ENCODE results near the gene OOSP3. TPM values are rescaled to one million over a fixed set of nuclear protein-coding genes. Genes with fewer than 3 reads are reported as not detected.

OOSP3 gene
- total RNA-seq, 1 experiment from 2014 or later, result not detected

- Histone ChIP-seq H3K9me3 (ENCODE audit: low read depth, low read length, poor library complexity, severe bottlenecking) (no peaks in the 10 kb centered on the region), H3K4me1 (ENCODE audit: insufficient read depth, low read length, poor library complexity, severe bottlenecking) (no peaks in the 10 kb centered on the region), H3K36me3 (ENCODE audit: insufficient read depth, low read length, poor library complexity, severe bottlenecking) (no peaks in the 10 kb centered on the region), H3K4me3 (ENCODE audit: low read depth, low read length, poor library complexity, severe bottlenecking) (no peak overlapping the region), H3K27ac (ENCODE audit: low read depth, low read length, poor library complexity, severe bottlenecking) (no peak overlapping the region), H3K27me3 (replicated peaks; ENCODE audit: insufficient read depth, low read depth, low read length, poor library complexity) (peaks cover 3% of the 10 kb centered on the region)
- no TSS peak for BruUV-seq (replicated peaks)
- no peak for DNase-seq (ENCODE audit: low spot score)
- intact Hi-C loops (cut with micrococcal nuclease; ENCODE audit: unreplicated experiment), result no loop called here
- TF ChIP-seq, protein P1, sequence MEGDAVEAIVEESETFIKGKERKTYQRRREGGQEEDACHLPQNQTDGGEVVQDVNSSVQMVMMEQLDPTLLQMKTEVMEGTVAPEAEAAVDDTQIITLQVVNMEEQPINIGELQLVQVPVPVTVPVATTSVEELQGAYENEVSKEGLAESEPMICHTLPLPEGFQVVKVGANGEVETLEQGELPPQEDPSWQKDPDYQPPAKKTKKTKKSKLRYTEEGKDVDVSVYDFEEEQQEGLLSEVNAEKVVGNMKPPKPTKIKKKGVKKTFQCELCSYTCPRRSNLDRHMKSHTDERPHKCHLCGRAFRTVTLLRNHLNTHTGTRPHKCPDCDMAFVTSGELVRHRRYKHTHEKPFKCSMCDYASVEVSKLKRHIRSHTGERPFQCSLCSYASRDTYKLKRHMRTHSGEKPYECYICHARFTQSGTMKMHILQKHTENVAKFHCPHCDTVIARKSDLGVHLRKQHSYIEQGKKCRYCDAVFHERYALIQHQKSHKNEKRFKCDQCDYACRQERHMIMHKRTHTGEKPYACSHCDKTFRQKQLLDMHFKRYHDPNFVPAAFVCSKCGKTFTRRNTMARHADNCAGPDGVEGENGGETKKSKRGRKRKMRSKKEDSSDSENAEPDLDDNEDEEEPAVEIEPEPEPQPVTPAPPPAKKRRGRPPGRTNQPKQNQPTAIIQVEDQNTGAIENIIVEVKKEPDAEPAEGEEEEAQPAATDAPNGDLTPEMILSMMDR (conservative IDR thresholded peaks at IDR 0.05; ENCODE audit: low read depth, low read length), result no peak
- ChIA-PET CTCF (no interaction called here), POLR2A (ENCODE audit: low non-redundant PET) (no interaction called here)
Measured at GRCh38 chr11:59865031-59865430, 13.6 kb upstream of the OOSP3 start.

GRCh38 chr11:59866397-59866796 is 12.2 kb upstream of the OOSP3 start, which contains the start of gene TCN1:
TSS of gene TCN1 (minus strand) at chr11:59866487. CDS start at chr11:59866470, 17 bp downstream.
- Histone ChIP-seq H3K4me1 (ENCODE audit: insufficient read depth, low read length, poor library complexity, severe bottlenecking) (no peaks in the 10 kb centered on the region), H3K4me3 (ENCODE audit: low read depth, low read length, poor library complexity, severe bottlenecking) (no peak within 1 kb of the TSS), H3K27ac (ENCODE audit: low read depth, low read length, poor library complexity, severe bottlenecking) (no peak within 1 kb of the TSS), H3K36me3 (ENCODE audit: insufficient read depth, low read length, poor library complexity, severe bottlenecking) (no peaks in the 10 kb centered on the region), H3K9me3 (ENCODE audit: low read depth, low read length, poor library complexity, severe bottlenecking) (no peaks in the 10 kb centered on the region), H3K27me3 (replicated peaks; ENCODE audit: insufficient read depth, low read depth, low read length, poor library complexity) (peaks cover 3% of the 10 kb centered on the region)
- no peak for TF ChIP-seq EZH2 (IDR thresholded peaks at IDR 0.05; ENCODE audit: borderline replicate concordance, low read depth, low read length, poor library complexity, severe bottlenecking)
- TF ChIP-seq, protein P1 (conservative IDR thresholded peaks at IDR 0.05; ENCODE audit: low read depth, low read length), result no peak
- no peak for DNase-seq (ENCODE audit: low spot score)
- BruUV-seq (replicated peaks), result no TSS peak
- ChIA-PET CTCF (no interaction called here), POLR2A (ENCODE audit: low non-redundant PET) (no interaction called here)
- intact Hi-C loops (cut with micrococcal nuclease; ENCODE audit: unreplicated experiment), result no loop called here

DNA sequence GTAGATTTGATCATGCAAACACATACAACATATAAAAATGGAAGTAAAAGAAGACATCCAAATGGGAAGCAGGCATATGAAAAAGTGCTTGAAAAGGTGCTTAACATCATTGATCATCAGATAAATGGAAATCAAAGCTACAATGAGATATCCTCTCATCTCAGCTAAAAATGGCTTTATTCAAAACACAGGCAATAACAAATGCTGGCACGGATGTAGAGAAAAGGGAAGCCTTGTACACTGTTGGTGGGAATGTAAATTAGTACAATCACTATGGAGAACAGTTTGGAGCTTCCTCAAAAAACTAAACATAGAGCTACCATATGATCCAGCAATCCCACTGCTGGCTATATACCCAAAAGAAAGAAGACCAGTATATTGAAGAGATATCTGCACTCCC is 11.7 kb upstream of the OOSP3 start:
- H3K27ac ChIP-seq (ENCODE audit: low read depth, low read length, poor library complexity, severe bottlenecking), result no peak overlapping the region
- TF ChIP-seq, protein P1 (conservative IDR thresholded peaks at IDR 0.05; ENCODE audit: low read depth, low read length), result no peak
- CTCF ChIA-PET, result no interaction called here
- no peaks in the 10 kb centered on the region for H3K4me1 ChIP-seq (ENCODE audit: insufficient read depth, low read length, poor library complexity, severe bottlenecking)
- no peaks in the 10 kb centered on the region for H3K9me3 ChIP-seq (ENCODE audit: low read depth, low read length, poor library complexity, severe bottlenecking)
- BruUV-seq (replicated peaks), result no TSS peak
- no peak for DNase-seq (ENCODE audit: low spot score)
- intact Hi-C loops (cut with micrococcal nuclease; ENCODE audit: unreplicated experiment), result no loop called here
- H3K4me3 ChIP-seq (ENCODE audit: low read depth, low read length, poor library complexity, severe bottlenecking), result no peak overlapping the region
- no peaks in the 10 kb centered on the region for H3K36me3 ChIP-seq (ENCODE audit: insufficient read depth, low read length, poor library complexity, severe bottlenecking)
- peaks cover 3% of the 10 kb centered on the region for H3K27me3 ChIP-seq (replicated peaks; ENCODE audit: insufficient read depth, low read depth, low read length, poor library complexity)
- POLR2A ChIA-PET (ENCODE audit: low non-redundant PET), result no interaction called here

All from A673 (cell line).